GM18870 (cell line): ENCODE data around the gene RASL12.
"Not testable (repeated sequence)": the region's sequence is repeated elsewhere in the genome, so short reads cannot be mapped to it uniquely, and the experiment has no call there.

Experiments used
- ATAC-seq: cut with Tn5 transposase; IDR thresholded peaks from one replicate; pipeline ENCODE4 v1.9.1; 2021; ENCODE audit warnings: moderate library complexity; ENCODE audit not compliant: unreplicated experiment

Gene RASL12

DNA sequence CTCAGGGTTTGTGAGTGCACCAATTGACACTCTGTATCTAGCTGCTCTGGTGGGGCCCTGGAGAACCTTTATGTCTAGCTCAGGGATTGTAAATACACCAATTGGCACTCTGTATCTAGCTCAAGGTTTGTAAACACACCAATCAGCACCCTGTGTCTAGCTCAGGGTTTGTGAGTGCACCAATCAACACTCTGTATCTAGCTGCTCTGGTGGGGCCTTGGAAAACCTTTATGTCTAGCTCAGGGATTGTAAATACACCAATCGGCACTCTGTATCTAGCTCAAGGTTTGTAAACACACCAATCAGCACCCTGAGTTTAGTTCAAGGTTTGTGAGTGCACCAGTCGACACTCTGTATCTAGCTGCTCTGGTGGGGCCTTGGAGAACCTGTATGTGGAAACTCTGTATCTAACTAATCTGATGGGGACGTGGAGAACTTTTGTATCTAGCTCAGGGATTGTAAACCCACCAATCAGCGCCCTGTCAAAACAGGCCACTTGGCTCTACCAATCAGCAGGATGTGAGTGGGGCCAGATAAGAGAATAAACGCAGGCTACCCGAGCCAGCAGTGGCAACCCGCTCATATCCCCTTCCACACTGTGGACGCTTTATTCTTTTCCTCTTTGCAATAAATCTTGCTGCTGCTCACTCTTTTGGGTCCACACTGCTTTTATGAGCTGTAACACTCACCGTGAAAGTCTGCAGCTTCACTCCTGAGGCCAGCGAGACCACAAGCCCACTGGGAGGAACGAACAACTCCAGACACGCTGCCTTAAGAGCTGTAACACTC, 8.0 kb upstream of the RASL12 start:
- not testable (repeated sequence) for ATAC-seq

DNA sequence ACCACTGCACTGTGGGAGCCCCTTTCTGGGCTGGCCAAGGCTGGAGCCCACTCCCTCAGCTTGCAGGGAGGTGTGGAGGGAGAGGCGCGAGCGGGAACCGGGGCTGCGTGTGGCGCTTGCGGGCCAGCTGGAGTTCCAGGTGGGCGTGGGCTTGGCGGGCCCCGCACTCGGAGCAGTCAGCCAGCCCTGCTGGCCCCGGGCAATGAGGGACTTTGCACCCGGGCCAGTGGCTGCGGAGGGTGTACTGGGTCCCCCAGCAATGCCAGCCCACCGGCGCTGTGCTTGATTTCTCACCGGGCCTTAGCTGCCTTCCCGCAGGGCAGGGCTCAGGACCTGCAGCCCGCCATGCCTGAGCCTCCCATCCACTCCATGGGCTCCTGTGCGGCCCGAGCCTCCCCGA, 7.2 kb upstream of the RASL12 start:
- ATAC-seq: not testable (repeated sequence)

GRCh38 chr15:65072617-65073016, 4.8 kb upstream of the RASL12 start:
- ATAC-seq: no peak

DNA sequence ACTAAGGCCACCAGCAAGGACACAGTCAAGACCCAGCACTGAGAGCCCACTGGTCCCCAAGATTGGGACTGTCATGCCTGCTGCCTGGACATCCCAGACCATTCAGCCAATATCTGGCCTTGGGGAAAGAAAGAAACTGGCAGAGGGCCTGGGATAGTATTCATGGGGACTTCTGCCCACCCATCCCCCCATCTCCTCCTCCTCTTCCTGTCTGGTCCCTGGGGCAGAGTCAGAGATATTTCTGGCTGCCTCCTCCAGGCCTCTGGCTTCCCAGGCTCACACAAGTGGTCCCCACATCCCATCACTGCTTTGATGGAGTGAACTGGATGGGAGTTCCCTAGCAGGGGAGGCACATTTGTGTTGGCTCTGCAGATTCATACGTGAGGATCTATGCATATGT, 4.2 kb upstream of the RASL12 start:
- no peak for ATAC-seq

DNA sequence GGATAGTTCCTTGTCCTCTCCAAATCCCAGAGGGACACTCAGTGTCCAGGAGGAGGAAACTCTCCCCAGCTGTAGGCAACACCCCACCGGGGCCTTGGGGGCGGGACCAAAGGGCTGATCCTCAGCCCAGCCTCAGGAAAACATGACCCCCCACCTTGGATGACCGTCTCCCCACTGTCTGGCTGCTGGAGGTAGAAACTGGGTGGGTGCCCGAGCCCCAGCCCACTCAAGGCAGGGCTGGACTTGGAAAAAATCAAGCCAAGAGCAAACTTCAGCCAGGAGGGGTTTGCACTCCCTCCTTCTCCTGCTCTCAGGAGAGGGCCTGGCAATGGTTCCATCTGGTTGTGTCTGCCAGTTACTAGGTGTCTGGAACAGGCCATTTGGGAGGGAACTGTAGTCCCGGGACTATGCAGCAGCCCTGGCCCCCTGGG, 3.6 kb upstream of the RASL12 start:
- no peak for ATAC-seq

DNA sequence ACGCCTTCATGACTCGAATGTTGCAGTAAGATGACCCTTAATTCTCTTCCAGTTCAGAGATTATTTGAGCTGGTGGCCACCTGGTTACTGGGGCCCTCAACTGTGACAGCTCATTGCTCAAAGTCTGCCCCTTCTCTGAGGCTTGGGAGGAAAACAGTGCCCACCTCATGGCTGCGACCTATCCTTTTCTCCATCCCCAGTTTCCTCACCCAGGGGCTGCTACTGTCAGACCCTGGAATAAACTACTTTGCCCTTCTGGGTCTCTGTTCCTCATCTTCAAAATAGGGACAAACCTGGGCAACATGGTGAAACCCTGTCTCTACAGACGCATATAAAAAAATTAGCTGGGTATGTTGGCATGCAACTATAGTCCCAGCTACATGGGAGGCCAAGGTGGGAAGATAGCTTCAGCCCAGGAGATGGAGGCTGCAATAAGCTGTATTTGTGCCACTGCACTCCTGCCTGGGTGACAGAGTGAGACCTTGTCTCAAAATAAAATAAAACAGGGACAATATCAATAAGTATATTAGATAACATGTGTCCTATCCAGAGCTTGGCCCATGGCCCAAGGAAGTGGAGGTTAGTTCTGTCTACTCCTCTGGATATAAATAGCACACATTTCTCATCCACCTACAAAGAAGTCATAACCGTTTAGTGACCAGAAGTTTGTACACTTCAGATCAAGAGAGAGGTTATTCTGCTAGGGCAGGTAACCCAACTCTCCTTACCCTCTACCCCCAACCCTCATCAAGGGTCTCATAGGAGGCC, 2.2 kb upstream of the RASL12 start:
- ATAC-seq: no peak

DNA sequence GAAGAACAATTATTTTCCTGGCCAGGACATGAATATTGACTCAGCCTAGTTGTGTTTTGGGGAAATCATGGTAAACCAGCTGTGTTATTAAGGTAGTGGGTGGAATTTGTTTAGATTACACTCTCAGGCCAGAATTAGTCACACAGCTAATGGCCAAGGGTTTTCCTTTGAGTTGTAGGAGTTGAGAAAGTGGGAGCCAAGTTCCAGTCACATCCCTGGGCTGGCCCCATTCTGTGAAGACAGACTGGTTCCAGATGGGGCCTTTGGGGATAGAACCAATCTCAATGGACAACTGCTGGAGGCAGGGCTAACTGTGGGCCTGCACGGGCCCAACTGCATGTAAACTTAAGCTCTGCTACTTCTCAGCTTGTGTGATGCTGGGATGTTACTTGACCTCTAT, 1.4 kb upstream of the RASL12 start:
- ATAC-seq: no peak

- no peak for ATAC-seq
Measured at GRCh38 chr15:65068403-65068788, 605 bp upstream of the RASL12 start.

DNA sequence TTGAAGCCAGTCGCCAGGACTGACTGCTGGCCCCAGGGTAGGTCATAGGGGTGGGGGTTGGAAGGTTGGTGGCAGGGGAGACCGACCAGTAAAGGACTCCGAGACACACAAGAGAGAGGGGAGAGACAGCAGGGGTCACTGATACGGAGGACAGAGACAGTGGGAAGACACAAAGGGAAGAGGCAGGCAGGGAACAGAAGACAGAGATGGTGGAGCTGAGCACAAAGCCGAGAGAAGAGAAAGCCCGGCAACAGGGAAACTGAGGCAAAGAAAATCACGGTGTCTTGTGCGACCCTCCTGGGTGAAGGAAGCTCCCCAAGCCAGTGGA, 510 bp downstream of the RASL12 start:
- ATAC-seq: no peak

GRCh38 chr15:65066635-65067316, 1.0 kb downstream of the RASL12 start:
- ATAC-seq: no peak

DNA sequence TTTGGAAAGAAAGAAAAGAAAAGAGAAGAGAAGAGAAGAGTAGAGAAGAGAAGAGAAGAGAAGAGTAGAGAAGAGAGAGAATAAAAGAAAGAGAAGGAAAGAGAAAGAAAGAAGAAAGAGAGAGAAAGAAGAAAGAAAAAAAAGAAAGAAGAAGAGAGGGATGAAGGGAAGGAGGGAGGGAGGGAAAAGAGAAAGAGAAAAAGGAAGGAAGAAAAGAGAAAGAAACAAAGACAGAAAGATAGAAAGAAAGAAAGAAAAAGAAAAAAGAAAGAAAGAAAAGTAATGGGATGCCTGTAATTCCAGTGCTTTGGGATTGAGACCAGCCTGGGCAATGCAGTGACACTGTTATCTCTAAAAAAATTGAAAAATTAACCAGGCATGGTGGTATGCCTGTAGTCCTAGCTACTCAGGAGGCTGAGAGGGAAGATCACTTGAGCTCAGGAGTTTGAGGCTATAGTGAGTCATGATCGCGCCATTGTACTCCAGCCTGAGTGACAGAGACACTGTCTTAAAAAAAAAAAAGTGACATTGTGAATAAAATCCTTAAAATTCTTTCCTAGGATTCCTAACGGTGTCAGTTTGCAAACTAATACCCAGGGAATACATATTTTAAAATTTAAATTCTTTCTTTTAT, 1.7 kb downstream of the RASL12 start:
- no peak for ATAC-seq

- no peak for ATAC-seq
Measured at GRCh38 chr15:65062726-65063125, 5.1 kb downstream of the RASL12 start.

DNA sequence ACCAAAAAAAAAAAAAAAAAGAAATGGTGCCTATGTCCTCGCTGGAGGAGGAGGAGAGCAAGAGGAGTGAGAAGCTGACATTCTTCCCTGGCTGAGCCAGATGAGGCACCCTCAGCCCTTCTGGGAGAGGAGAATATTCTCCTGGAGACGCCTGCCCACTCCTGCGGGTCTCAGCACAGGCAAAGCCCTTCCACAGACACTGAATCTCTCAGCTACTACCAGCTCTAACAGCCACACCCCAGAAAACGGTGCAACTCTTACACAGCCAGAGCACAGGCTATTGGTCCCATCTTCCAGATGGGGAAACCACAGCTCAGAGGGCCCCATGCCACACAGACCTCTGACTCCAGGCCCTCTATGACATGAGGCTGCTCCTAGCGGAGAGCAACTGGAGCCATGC, 5.7 kb downstream of the RASL12 start:
- no peak for ATAC-seq

GRCh38 chr15:65060641-65061397, 7.0 kb downstream of the RASL12 start:
- ATAC-seq: no peak

DNA sequence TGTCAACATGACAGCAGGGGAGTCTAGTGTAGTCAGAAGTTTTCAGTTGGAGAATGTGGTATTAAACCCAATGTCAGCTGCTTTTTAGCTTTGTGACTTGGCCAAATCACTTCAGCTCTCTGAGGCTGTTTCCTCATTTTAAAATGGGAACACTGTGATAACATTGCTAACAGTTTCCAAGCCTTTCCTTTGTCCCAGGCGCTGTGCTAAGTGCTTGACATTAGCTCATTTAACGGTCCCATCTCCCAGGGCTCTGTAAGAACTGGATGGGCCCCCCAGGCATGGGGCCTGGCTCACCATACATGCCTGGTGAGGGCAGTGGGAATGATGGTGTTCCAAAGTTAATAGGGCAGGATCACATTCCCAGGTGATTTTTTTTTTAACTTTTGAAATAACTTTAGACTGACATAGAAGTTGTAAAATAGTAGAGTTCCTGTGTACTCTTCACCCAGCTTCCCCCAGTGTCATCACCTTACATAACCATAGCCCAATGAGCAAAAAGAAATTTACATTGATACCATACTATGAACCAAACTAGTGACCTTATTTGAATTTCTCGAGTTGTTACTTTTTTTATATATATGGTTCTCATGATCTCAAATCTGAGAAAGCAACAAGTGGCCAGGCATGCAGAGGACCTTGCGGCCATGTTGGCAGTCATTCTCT, 7.7 kb downstream of the RASL12 start:
- ATAC-seq: no peak

GRCh38 chr15:65059369-65059750, 8.4 kb downstream of the RASL12 start:
- no peak for ATAC-seq

DNA sequence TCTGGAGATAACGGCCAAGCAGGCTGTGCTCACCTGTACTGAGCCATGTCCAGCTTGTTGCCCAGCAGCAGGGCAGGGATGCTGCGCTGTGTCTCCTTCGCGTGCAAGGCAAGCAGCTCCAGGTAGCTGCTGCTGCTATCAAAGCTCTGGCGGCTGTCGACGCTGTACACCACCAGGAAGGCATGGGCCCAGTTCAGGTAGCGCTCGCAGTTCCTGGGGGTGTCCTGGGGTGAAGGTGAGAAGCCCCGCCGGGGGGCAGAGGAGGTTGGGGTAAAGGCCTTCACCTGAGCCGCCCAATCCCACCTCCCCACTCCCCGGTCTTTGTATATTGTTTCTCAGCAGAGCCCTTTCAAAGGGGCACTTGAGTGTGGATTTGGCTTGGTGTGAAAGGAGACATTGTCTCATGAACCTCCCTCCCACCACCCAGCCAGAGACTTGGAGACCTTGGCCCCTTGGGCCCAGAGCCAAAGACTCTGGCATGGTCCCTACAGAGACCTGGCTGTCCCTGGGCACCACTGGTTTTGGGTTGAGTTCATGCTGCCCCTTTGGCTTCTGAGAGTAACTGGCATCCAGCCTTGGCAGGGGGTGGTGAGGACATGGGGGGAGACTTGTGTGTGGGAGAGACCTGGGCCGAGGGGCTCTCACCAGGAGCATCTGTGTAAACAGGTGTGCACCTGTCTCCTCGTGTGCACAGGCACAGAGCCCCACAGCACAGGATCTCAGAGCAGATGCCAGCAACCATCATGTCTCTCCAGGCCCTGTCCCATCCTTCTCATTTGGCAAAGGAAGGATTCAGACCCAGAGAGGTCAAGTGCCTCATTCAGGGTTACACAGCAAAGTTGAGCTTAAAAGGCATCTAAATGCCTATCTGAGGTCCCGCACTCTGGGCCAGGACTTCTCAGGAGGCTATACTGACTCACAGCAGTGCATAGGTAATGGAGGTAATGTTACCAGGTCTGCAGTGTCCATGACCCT, 9.1 kb downstream of the RASL12 start:
- no peak for ATAC-seq

DNA sequence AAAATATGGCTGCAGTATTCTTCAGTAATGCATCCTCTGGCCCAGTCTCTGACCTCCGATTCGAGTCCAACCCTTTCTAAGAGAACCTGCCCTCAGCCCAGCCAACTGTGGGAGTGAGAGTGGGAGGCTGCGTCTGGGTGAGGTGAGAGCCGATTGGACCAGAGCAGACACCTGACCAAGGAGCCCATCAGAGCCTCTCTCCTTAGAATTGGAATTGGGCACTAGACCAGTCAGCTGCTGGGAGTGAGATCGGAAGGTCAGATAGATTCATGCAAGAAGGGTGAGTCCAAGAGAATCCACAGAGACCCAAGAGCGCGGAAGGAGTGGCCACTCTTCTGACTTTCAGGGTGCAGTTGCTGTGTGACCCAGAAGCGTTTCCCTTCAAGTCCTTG, 10.2 kb downstream of the RASL12 start:
- no peak for ATAC-seq

DNA sequence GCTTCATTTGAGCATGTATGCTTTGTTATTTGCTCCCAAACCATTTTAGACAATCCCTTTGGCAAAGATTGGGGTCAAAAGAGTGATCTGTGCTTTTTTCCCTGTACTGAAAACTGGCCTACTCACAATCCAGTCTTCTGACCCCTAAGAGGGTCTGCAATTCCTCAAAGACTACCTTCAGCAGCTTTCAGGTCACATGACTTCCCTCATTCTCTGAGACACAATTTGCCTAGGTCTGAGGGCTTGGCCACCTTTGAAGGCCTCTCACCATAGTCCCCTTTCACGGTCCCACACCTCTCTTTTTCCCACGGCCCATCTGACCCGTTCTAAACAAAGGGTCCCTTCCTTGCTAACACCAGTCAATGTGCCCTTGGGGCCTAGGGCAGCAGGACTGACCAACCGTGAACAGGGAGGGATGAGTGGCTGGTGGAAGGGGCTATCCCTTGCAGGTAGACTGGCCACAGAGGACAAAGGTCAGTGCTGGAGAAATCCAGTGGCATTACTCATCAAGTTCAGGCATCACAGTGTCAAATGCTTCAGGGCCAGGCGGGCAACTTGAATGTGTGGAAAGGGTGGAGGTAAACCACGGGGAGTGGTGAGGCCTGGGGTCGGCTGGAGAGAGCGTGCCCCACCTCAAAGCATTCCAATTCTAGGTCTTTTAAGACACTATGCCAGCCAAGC, 10.8 kb downstream of the RASL12 start:
- ATAC-seq: no peak
